ENCODE measurements around the gene RASGRF1.
A peak's percentile ranks its signal among the peaks of the same experiment; 100 is the strongest.

The RASGRF1 gene

DNA sequence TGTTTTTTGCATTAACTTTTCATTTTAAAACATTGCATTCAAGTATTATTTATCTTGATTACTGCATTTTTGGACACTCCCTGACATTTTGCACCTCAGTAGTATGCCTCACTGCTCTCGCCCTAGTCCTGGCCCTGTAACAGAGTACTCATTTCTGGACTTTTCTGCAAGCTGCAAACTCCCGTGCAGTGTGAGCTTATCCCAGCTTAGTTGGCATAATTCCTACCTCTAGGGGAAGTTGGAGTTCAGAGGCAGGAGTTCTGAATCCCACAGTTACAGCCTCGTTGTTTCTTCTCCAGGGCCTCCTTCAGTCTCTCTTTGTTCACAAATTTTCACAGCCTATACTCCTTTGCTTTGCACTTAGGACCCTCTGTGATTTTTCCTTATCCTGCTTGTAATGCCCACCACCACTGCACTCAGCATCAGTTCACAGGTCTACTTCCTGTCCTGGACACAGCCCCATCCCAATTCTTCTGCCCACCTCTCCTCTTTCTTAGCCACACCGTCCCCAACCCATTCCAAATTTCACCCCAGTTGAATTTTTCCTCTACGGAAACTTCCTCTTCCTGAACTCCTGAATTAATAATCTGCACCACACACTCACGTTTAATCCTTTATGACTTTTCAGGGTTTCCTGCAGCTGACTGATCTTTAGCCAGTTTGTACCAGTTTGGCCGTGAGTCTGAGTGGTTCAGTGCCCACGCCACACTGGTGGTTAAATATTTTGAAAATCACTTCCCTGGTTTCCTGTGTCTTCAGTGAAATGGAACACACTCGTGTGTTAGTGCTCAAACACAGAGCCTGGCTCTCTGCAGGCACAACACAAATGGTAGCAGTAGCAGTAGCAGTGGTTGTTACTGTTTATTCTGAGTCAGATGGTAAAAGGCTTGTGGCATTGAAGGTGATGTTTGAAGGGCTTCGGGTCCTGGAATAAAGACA lies 139.4 kb downstream of the RASGRF1 start:
- DNase-seq = no peak

DNA sequence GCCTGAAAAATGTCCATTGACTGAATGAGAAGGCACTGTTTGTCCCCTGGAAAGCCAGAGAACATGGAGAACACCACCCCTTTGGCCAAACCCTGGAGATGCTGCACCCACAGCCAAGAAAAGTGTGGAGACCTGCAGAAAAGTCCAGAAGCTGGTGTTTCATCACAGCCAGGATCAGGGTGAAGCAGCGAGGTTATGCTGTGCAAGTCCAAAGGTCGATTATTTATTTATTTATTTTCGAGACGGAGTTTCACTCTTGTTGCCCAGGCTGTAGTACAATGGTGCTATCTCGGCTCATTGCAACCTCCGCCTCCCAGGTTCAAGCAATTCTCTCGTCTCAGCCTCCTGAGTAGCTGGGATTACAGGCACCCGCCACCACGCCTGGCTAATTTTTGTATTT lies 140.2 kb downstream of the RASGRF1 start:
- no peak for DNase-seq

DNA sequence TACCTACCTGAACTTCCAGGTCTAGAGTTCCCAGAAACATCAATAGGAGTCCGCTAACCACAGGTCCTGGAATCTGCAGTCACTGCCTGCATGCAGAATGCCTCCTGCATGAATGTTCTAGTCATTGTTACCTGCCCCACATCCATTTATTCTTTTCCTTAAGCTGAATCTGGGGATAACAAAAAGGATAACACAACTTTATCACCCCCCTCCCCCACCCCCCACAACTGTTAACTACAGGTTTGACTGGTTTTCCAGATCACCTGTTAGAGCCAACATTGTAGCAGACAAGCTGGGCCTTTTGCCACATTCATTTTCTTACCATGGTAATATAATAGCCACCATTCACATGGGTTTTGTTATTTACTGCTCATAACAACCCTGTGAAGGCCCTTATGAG lies 141.1 kb downstream of the RASGRF1 start:
- no peak for DNase-seq

DNA sequence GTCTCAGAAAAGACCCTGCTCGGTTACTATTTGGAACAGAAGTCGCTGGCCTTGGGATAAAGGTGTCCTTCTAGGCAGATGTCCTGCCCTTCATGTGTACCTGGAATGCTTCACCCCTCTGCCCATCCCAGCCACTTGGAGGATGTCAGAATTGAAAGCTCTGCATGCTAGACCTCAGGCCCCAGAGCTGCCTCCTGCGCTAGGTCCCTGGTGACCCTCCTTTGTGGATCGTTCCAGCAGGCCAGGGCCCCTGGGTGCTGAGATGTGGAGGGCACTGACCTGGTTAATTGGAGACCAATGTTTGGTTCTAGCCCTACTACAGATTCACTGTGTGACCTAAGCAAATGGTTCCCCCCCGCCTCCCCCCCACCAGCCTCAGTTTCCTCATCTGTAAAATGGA lies 143.1 kb downstream of the RASGRF1 start:
- DNase-seq = no peak

DNA sequence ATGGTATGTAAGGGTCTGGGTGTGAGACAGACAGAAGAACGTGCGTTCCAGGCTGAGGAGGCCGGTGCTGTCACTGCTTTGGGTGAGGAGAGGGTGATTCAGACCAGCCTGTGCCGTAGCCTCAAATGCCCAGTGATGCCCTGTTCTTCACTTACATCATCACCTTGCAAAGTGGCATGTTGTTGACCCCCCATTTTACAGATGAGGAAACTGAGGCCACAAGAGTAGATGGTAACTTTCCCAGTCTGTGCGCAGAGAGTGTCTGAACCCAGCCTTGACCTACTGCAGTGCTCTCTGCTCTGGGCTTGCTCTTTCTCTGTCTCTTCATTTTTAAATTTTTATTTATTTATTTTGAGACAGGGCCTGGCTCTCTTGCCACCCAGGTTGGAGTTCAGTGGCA lies 144.1 kb downstream of the RASGRF1 start:
- DNase-seq = no peak

DNA sequence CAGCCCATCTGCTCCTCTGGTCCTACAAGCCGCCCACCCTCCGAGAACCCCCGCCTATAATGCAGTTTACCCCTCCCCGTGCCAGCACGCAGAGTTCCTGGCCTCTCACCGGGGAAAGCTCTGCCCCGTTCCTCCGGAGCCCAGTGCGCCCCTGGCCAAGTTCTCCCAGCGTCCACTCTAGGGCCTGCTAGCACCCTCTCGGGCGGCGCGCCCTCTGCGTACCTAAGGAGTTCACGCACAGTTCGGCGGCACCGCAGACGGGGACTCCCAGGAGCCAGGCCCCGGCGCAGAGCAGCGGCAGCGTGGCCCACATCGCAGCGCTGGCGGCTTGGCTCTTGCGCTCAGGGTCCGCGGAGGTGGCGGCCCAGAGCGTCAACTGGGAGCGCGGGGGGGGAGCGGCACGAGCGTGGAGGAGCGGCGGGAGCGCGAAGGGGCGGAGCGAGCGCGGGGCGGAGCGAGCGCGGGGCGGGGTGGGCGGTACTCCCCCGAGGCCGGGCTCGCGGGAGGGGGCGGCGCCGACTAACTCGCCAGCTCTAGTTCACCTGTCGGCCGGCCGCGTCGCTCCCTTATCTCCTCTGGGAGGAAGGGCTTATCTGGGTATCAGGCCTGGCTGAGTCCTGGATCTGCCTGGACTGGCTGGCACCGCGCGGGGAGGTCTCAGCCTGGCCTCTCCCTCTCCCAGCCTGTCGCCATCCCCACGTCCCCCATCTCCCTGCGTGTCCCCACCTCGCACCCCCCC lies 145.7 kb downstream of the RASGRF1 start, which contains the start of gene CTSH:
CTSH (minus strand) TSS at position 378 of the 739 bp plus-strand sequence; CDS start at position 313, 65 bp downstream.
- peak; percentile 70 for DNase-seq

DNA sequence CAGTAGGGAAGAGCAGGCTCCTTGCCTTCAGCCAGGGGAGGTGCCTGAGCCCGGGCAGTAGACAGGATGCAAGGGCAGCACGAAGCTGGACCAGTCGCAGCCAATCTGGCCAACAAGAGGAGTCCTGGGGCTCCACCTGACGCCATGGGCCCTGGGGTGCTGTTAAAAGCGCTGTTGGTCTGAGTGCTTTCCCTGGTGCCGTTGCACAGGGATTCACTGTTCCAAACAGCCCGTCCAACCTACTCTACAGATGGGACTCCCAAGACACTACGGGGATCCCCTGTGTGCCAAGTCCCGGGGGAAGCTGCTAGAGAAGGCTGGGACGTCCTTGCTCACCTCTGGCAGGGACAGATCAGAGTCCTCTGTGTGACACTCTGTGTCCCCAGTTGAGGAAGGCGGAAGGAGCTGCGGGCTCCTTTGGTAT lies 146.4 kb downstream of the RASGRF1 start:
- DNase-seq = peak; percentile 5

DNA sequence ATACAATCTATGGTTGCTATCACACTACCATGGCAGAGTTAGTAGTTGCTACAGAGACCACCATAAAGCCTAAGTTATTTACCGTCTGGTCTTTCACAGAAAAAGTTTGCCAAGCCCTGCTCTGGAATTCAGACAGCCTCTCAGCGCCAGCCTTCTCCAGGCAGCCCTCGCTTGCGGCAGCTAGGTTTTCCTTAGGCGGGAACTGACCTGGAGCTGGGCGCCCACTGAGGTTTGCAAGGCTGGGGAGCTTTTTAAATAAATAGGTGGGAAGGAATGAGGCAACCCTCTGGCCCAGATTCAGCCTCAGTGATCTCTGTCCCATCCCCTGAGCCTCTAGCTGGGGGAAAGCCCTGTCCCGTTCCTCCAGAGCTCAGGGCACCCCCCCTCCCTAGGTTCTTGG lies 146.9 kb downstream of the RASGRF1 start:
- DNase-seq = no peak

DNA sequence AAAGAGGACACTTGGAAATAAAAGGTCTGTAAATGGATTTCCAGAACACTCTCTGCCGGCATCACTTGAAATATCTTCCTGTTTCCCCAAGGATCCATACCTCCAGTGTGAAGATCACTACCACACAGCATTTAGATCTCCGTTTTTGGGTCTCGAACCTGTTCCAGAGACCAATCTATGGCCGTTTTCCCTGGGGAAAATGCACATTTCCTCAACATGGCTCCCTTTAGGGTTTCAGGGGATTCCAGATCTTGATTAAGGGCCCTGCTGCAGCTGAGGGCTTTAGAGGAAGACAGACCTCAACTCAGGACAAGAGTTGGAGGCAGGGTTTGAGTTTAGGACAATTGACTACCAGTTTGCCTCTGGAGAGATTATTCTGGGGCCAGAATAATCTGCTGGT lies 147.8 kb downstream of the RASGRF1 start:
- DNase-seq = no peak

DNA sequence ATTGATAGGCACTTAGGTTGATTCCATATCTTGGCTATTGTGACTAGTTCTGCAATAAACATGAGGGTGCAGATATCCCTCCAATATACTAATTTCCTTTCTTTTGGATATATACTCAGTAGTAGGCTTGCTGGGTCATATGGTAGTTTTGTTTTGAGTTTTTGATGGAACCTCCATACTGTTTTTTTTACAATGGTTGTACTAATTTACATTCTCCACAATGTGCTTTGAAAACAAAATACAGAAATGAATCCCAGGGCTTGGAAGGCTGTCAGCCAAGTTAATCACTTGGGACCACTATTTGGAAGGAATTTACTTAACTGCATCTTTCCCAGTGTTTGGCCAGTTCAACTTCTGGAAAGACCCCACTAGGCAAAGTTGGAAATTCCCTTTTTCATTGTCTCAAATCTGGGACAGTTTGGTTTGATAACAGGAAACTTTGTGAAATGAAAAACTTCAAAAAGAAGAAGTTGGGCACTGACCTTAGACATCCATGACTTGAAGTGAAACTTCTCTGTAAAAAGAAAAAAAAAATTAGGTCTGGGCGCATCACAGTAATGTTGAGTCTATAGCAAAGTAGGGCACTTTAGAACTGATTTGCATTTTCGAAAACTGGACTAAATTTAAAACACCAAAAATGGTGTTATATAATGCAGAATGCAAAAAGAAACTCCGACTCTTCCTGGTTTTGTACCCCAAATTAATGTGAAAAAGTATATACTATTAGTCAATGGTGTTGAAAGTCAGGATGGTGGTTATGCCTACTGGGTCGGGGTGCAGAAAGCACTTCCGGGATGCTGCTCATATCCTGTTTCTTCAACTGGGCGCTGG lies 151.7 kb downstream of the RASGRF1 start:
- no peak for DNase-seq

DNA sequence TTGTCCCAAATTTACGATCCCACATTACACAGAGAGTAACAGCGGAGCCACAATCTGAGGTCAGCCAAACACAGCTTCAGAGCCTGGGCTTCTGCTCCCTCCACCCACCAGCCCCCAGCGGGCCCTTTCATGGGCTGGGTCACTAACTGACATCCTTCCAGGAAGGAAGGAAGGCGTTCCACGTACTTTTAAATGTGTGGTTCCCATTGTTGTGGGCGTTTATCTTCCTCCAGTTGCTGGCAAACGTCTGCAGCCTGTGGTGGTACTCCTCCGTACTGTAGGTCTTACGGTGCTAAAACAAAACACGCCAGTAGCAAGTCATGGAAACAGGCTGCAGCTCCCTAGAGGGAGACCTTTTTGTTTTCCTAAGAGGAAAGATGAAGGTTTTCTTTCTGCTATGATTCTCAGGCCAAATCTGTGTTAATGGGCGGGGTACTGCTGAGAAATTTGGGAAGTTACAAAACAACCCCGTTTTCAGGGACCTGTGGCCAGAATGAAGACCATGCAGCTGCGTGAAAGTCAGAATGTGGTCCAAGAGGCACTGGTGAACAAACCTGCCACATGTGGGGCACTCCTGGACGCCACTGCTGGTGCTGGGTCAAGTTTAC lies 153.3 kb downstream of the RASGRF1 start:
- DNase-seq = no peak

DNA sequence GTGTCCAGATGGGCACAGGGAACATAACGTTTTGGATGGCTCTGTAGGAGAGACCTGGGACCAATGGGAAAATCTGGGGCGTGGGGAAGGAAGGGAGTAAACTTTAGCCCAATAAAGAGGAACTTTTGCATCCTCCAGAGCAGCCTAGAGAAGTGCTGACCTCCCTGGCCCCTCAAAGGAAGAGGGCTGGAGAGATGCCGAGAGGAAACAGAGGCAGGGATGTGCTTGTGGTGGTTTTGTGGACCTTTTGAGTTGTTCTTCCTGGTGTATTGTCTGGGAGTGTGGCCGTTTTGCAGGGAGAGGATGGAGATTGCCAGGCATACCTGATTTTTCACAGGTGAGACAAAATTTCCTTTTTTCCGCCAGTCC lies 155.9 kb downstream of the RASGRF1 start:
- DNase-seq = no peak

DNA sequence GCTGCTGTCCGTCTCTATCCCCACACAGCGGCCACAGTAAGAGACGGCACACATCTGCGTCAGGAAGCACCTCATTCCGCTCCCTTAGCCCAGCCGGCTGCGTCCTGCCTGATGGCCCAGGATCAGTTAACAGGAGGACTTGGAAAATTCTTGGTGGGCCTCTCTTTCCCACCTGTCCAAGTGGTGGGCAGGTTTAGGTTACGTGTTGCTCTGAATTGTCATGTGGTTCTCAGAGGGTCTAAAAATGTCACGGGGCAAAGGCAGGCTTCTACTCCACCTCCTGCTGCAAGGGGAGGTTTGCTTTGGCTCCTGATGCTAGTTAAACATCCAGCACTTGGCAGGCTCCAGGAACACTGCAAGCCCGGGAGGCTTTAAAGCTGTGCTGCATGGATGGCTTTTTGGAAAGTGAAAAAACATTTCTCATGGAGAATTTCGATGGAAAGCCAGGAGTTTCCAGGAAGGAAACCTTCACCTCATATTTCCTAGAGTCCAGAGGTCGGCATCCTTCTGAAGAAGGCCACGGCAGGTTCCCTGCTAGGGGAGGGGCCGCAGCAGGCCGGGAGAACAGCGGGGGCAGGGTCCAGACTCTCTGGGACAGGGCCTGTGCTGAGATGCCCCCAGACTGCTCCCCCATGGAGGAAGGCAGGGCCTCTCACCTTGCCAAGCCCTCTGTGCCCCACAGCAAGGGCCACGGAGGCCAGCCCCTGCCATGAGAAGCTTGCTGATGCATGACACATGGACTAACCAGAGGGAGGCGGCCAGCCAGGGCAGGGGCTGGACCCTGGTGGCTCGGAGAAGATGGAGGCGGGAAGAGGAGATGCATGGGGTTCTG lies 156.5 kb downstream of the RASGRF1 start:
- no peak for DNase-seq

DNA sequence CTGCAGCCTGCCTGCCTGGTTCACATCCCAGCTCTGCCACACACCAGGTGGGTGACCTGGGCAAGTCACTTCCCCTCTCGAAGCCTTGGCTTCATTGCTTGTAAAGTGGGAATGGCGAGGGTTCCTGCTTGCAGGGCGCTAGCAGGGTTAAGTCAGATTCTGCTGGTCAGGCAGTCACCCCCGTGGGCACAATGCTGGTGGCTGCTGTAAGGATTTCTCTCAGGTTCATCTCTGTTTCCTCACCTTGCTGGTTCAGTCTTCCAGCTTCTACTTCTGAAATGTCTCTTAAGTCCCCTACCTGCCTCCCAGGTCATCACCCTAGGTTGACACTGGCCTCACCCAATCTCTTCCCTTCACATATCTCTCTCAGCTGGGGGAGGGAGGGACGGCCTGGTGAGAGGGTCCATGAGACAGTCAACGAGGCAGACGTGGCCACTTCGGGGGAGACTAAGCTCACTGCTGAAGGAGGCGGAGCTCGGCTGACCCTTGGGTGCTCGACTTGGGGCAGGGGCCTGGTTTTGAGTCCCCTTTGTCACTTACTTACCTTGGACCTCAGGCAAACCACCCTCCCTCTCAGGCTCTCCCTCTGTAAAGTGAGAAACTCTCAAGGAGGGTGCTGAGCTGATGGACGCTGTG lies 157.3 kb downstream of the RASGRF1 start:
- no peak for DNase-seq

DNA sequence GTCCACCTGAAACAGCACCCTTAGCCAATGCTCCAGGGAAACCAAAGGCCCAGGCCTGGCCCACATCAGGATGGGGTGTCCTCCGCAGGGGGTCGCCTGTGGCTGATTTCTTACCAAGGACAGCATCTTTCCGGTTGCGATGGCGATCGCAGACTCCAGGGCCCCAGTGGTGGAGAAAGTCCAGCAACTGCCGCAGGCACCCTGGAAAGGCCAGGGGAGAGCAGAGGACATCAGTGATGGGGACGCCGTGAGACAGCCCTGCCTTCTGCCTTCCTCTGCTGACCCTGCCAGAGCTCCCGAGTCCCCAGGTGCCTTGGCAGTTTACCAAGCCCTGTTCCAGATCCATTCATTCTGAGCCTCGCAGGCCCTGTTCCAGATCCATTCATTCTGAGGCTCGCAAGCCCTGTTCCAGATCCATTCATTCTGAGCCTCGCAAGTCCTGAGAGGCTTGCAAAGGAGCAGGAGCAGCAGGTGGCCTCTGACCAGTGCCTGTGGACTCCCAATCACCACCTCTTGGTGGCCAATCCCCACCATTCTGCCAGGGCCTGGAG lies 158.2 kb downstream of the RASGRF1 start:
- DNase-seq = no peak

DNA sequence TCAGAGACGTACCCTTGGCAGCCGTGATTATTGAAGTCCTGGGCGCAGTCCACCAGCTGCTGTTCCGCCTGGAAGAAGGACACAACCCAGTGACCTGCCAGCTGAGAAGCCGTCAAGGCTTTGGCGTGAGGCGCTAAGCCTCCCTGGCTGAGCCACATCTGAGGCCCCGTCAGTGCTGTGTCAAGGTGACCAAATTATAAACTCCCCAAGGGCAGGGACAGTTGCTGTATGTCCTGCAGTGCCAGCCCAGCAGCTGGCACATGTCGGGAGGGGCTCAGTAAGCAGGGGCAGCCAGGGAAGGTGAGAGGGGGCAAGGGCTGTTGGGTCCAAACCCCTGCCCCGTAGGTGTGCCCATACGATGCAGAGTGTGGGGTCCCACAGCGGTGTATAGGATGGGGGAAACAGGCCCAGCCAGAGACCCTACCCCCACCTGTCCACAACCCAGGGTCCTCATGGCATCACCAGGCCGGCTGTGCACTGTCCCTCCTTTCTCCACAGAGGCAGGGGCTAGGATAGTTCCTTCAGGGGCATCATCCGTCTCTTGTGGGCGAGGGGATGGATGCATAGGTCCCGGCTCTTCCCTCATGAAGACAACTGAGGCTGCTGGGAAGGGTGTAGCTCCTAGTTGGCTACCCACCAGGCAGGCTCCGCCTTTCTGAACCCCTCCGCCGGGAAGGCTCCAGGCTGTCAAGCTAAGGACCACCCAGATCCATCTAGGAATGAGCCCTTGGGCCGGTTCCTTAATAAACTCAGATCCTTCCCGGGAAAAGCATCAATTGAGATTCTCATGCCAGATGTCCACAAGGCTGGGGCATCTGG lies 158.9 kb downstream of the RASGRF1 start:
- DNase-seq = no peak

DNA sequence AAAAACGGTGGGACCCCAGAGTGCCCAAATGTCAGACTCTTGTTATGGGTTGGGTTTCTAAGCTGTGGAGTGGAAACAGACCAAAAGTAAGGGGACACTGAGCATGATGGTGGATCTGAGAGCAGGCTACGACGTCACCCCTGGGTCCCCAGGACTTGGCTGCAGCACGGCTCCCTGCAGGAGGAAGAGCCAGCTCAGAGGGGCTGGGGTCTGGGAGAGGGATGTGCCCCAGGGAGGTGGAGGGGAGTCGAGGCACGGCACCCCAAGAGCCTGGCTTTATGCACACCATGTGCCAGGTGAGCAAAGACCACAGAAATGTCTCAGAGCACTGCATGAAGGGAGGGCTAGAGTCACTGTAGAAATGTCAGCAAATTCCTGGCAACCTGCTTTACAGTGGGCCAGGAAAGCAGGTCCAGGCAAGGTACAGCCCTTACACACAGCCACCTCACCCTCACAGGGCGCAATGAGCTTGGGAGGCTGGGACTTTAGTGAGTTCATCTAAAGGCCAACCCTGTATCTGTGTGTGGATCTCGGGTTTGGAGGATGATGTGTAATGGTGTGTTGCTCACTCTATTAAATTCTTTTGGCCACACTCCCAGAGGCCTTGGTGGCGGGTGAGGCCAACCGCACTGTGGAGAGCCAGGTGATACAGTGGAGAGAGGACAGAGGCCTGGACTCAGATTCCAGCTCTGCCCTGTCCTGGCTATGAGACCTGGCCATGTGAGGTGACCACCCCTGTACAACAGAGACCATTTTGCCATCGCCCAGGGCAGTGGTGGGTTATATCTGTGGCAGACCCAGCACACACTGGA lies 159.8 kb downstream of the RASGRF1 start:
- DNase-seq = no peak

DNA sequence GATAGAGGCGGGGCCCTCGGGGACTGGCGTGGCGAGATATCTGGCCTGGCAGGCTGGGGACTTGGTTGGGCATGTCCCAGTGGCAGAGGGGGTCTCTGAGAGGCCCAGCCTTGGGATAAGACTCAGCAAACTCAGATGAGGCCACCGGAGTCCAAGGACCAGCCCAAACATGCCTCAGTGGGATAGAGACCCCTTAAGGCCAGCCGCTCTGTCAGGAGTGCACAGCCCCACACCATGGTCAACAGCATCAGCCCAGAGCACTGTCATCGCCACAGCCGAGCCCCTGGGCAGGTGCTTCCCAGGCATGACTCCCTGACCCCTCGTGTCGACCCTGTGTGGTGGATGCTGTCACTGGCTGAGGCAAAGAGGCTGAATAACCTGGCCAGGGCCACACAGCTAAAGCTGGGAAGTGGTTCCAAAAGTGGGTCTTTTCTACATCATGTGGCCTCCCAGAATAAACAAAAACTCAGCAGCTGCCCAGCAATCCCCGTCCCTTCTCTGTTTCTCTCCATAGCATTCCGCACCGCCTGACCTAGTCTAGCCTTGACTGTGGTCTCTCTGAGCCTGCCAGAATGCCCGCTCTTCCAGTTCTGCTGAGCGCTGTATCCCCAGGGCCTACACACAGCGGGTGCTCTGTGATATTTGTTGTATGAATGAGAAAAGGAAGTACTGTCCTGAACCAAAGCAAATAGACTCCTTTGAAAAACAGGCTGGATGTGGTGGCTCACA lies 160.9 kb downstream of the RASGRF1 start:
- no peak for DNase-seq
